GM12874 (cell line): Measurements from ENCODE around the gene MAPKAPK3.

Source experiments
- TF ChIP-seq, protein P1 (sequence below): IDR thresholded peaks from 2 replicates; pipeline ENCODE4 v1.5.1; 2011; ENCODE audit warnings: low read depth, mild to moderate bottlenecking, control low read depth, low read length, moderate library complexity; ENCODE audit not compliant: insufficient read depth

The MAPKAPK3 gene

DNA sequence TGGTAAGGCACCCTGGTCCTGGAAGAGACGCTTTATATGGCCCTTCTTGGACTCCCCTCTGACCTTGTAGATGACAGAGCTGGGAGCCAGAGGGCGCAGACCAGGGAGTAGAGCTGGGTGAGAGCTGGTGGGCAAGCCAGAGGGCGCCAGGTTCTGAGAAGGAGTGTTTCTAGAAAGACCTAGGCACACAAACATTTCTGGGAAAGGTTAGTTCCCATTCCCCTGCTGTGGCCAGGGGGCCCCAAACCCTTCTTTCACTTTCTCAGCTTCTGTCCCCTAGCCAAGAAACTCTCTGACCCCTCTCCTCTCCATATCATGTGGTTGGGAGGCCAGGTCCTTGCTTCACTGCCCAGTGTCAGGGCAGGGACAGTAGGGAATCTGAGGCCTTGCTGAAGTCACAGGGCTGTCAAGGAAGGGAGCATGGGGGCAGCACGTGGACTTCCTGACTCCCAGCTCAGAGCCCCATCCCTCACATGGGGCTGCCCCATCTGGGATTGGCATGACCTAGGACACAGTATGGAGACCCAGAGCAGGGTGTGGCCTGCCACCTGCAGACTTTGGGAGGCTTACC lies 44.1 kb upstream of the MAPKAPK3 start:
- TF ChIP-seq, protein P1, sequence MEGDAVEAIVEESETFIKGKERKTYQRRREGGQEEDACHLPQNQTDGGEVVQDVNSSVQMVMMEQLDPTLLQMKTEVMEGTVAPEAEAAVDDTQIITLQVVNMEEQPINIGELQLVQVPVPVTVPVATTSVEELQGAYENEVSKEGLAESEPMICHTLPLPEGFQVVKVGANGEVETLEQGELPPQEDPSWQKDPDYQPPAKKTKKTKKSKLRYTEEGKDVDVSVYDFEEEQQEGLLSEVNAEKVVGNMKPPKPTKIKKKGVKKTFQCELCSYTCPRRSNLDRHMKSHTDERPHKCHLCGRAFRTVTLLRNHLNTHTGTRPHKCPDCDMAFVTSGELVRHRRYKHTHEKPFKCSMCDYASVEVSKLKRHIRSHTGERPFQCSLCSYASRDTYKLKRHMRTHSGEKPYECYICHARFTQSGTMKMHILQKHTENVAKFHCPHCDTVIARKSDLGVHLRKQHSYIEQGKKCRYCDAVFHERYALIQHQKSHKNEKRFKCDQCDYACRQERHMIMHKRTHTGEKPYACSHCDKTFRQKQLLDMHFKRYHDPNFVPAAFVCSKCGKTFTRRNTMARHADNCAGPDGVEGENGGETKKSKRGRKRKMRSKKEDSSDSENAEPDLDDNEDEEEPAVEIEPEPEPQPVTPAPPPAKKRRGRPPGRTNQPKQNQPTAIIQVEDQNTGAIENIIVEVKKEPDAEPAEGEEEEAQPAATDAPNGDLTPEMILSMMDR, result no peak

- TF ChIP-seq, protein P1, result no peak
These were observed 43.1 kb upstream of the MAPKAPK3 start for GRCh38 chr3:50573566-50574443.

DNA sequence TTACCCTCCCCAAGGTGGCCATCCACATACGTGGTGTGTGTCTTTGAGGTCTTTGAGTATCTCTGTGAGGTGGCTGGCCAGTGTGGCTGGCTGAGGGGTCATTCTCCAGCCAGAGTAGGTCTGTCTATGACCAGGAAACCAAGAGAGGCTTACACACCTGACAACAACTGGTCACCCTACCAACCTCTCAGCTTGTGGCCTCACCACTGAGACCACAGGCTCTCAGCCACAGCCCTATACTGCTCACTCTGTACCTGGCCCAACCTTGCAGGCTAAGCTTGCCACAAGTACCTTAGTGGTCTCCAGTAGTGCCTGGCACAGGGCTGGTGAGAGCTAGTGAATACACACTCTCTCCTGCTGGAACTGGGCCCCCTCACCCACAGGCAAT lies 42.5 kb upstream of the MAPKAPK3 start:
- TF ChIP-seq, protein P1, result no peak

DNA sequence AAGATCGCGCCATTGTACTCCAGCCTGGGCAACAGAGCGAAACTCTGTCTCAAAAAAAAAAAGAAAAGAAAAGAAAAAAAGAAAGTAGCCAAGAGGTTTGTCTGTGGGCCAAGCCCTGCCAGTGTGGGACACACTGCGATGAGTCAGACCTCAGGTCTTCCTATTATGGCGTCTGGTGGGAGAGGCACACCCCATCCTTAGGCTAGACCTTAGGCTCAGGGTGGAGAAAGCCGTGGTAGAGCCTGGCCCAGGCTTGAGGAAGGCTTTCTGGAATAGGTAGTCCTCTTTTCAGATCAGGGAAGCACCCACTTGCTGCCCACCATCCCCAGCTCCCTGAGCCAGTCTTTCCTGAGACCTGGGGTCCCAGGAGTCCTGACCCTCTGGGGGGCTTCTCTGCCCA lies 41.6 kb upstream of the MAPKAPK3 start:
- TF ChIP-seq, protein P1, result no peak

GRCh38 chr3:50577348-50577747 lies 39.6 kb upstream of the MAPKAPK3 start:
- TF ChIP-seq, protein P1, result no peak

- TF ChIP-seq, protein P1, result no peak
These were observed 36.1 kb upstream of the MAPKAPK3 start for GRCh38 chr3:50580683-50581458.

DNA sequence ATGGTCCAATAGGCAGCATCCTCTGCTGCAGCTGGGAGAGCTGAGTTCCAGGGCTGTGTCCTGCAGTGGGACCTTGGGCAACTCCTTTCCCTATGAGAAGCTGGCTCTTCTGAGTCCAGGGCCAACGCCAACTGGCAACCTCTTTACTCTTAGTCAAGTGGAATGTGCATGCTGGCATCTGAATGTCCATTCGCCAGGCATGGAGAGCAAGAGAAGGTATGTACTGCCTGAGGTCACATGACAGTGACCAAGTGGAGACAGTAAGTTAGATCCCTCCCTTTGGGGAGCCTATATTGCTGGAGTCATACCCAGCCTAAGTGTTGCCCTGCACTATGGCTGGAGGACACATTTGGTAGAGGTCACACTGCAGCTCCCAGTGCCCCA lies 35.5 kb upstream of the MAPKAPK3 start:
- TF ChIP-seq, protein P1, result no peak
